ENCODE data around the gene ATP6V1G1. TPM values are rescaled to one million over a fixed set of nuclear protein-coding genes. Genes with fewer than 3 reads are reported as not detected.

ATP6V1G1 gene
- total and polyA plus RNA-seq, 2 experiments from 2014 or later: 337 to 439 TPM

GRCh38 chr9:114580609-114581193, 6.9 kb upstream of the ATP6V1G1 start:
- Histone ChIP-seq H3K4me1 (ENCODE audit: insufficient read depth) (no peaks in the 10 kb centered on the region), H2AFZ (no peak overlapping the region), H3K27ac (no peak overlapping the region), H3K27me3 (no peaks in the 10 kb centered on the region), H3K4me2 (no peak overlapping the region), H3K9me2 (replicated peaks; ENCODE audit: insufficient read depth) (no peaks in the 10 kb centered on the region), H3K4me3 (no peak overlapping the region), H3K79me2 (no peaks in the 10 kb centered on the region), H3K36me3 (replicated peaks; ENCODE audit: insufficient read depth, low read depth) (no peaks in the 10 kb centered on the region), H4K20me1 (ENCODE audit: insufficient read depth, poor library complexity, severe bottlenecking) (no peaks in the 10 kb centered on the region), H3K9me3 (ENCODE audit: low read depth) (no peaks in the 10 kb centered on the region)
- DNase-seq (ENCODE audit: low spot score): no peak
- 80% methylated on average over 2 of the region's 2 CpGs for WGBS (ENCODE audit: low lambda C conversion rate, missing lambda C conversion rate)
- no peak for TF ChIP-seq EZH2 (IDR thresholded peaks at IDR 0.05; ENCODE audit: borderline replicate concordance)
- TF ChIP-seq, protein P1, sequence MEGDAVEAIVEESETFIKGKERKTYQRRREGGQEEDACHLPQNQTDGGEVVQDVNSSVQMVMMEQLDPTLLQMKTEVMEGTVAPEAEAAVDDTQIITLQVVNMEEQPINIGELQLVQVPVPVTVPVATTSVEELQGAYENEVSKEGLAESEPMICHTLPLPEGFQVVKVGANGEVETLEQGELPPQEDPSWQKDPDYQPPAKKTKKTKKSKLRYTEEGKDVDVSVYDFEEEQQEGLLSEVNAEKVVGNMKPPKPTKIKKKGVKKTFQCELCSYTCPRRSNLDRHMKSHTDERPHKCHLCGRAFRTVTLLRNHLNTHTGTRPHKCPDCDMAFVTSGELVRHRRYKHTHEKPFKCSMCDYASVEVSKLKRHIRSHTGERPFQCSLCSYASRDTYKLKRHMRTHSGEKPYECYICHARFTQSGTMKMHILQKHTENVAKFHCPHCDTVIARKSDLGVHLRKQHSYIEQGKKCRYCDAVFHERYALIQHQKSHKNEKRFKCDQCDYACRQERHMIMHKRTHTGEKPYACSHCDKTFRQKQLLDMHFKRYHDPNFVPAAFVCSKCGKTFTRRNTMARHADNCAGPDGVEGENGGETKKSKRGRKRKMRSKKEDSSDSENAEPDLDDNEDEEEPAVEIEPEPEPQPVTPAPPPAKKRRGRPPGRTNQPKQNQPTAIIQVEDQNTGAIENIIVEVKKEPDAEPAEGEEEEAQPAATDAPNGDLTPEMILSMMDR (IDR thresholded peaks at IDR 0.05; ENCODE audit: poor library complexity): no peak
- TF ChIP-seq EZH2phosphoT487 (IDR thresholded peaks at IDR 0.05; ENCODE audit: low read depth, severe bottlenecking, unreplicated experiment): no peak

DNA sequence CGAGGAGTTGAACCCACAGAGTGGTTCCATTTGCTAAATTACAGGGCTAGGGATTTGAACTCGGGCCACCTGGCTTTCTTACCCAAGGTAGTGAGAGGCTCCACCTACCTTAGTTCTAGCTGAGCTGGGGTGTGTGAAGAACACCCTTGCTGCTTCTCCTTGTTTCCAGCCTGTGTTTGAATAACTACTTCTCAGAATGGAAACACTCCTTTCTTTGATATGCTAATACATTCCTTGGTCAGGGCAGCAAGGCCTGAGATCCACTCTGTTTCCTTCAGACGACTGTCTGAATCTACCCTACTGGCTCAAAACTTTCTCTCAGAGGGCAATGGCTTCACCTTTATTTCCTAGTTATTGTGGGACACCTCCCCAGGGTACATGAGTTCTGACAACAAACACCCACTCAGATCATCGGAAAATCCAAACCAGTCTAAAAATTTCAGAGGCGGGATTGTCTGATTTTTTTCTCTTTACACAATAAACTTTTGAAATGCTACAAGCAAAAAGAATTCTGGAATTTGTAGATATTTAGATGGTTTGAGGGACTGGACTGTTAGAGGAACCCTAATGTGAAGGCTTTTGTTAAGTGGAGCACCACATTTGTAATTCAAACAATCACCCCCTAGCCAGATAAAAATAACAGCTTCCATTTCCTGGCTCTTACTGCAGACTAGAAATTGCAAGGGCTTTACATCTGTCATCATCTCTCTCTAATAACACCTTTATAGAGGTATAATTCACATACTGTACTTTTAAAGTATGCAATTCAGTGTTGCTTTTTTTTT, 4.0 kb upstream of the ATP6V1G1 start:
- Histone ChIP-seq H3K4me1 (ENCODE audit: insufficient read depth) (no peaks in the 10 kb centered on the region), H3K79me2 (peaks cover 9% of the 10 kb centered on the region), H3K36me3 (replicated peaks; ENCODE audit: insufficient read depth, low read depth) (no peaks in the 10 kb centered on the region), H3K4me3 (no peak overlapping the region), H3K9me3 (ENCODE audit: low read depth) (no peaks in the 10 kb centered on the region), H3K27ac (no peak overlapping the region), H3K9me2 (replicated peaks; ENCODE audit: insufficient read depth) (no peaks in the 10 kb centered on the region), H4K20me1 (ENCODE audit: insufficient read depth, poor library complexity, severe bottlenecking) (peaks cover 3% of the 10 kb centered on the region), H3K4me2 (no peak overlapping the region), H2AFZ (no peak overlapping the region), H3K27me3 (no peaks in the 10 kb centered on the region)
- 50% methylated on average over 5 of the region's 5 CpGs for WGBS (ENCODE audit: low lambda C conversion rate, missing lambda C conversion rate)
- DNase-seq (ENCODE audit: low spot score): no peak
- TF ChIP-seq, protein P1 (IDR thresholded peaks at IDR 0.05; ENCODE audit: poor library complexity): no peak
- TF ChIP-seq EZH2phosphoT487 (IDR thresholded peaks at IDR 0.05; ENCODE audit: low read depth, severe bottlenecking, unreplicated experiment): no peak

DNA sequence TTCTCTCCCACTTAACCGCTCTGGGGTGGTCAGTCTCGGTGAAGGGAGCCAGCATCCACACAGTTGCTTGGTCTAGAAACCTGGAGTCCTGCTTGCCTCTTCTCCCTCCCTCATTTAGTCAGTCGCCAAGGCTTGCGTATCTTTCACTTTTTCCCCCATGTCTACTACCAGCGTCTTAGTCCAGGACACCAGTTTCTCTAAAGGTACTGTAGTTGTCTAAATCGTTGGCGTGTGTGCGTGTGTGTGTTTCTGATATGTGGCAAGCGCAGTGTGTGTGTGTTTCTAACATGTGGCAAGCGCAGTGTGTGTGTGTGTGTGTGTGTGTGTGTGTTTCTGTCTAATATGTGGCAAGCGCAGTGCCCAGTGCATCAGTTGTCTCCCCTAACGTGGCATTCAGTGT, 641 bp downstream of the ATP6V1G1 start:
- H3K4me3 ChIP-seq: peak overlapping the region; percentile 67
- H3K9me2 ChIP-seq (replicated peaks; ENCODE audit: insufficient read depth): no peaks in the 10 kb centered on the region
- peak; percentile 42 for DNase-seq (ENCODE audit: low spot score)
- no peaks in the 10 kb centered on the region for H3K36me3 ChIP-seq (replicated peaks; ENCODE audit: insufficient read depth, low read depth)
- no peaks in the 10 kb centered on the region for H3K9me3 ChIP-seq (ENCODE audit: low read depth)
- 7% methylated on average over 12 of the region's 12 CpGs for WGBS (ENCODE audit: low lambda C conversion rate, missing lambda C conversion rate)
- peaks cover 19% of the 10 kb centered on the region for H3K4me1 ChIP-seq (ENCODE audit: insufficient read depth)
- peak overlapping the region; percentile 28 for H2AFZ ChIP-seq
- peaks cover 56% of the 10 kb centered on the region for H3K79me2 ChIP-seq
- TF ChIP-seq, protein P1 (IDR thresholded peaks at IDR 0.05; ENCODE audit: poor library complexity): no peak
- TF ChIP-seq EZH2 (IDR thresholded peaks at IDR 0.05; ENCODE audit: borderline replicate concordance) (no peak), EZH2phosphoT487 (IDR thresholded peaks at IDR 0.05; ENCODE audit: low read depth, severe bottlenecking, unreplicated experiment) (no peak)
- H3K4me2 ChIP-seq: peak overlapping the region; percentile 92
- H3K27ac ChIP-seq: peak overlapping the region; percentile 95
- peaks cover 49% of the 10 kb centered on the region for H4K20me1 ChIP-seq (ENCODE audit: insufficient read depth, poor library complexity, severe bottlenecking)
- H3K27me3 ChIP-seq: no peaks in the 10 kb centered on the region

Data from hepatocyte (in vitro differentiated cells).